ENCODE data around the gene INO80B.
A peak's percentile ranks its signal among the peaks of the same experiment; 100 is the strongest.

Gene INO80B

DNA sequence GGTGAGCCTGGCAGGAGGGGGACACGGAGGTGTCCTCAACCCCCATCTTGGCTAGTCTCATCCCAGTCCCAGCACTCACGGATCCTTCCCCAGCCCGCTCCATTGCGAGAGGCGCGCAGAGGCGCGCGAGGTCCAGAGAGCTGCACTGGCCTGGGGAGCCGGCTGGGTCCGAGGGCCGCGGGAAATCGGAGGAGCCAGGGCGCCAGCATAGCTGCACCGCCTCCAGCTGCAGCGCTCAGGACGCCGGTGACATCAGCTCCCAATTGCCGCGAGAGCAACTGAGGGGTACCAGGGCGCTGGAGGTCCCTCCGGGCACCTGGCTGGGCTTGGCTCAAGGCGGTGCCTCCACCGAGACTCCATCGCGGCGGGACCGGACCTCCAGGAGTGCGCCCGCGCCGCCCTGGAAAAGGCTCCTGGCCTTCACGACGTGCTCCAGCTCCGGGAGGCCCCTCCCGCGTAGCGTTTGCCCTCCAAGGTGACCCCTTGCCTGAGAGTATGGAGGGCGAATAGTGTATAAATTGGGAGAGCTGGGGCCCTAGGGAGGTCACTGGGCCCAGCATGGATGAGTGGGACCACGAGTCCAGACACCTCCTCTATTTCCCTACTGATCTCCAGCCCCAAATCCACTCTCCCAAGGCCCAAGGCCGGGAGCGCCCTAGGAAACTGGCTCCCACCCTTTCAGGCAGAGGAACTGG is 18.6 kb upstream of the INO80B start:
- TF ChIP-seq, protein P1, sequence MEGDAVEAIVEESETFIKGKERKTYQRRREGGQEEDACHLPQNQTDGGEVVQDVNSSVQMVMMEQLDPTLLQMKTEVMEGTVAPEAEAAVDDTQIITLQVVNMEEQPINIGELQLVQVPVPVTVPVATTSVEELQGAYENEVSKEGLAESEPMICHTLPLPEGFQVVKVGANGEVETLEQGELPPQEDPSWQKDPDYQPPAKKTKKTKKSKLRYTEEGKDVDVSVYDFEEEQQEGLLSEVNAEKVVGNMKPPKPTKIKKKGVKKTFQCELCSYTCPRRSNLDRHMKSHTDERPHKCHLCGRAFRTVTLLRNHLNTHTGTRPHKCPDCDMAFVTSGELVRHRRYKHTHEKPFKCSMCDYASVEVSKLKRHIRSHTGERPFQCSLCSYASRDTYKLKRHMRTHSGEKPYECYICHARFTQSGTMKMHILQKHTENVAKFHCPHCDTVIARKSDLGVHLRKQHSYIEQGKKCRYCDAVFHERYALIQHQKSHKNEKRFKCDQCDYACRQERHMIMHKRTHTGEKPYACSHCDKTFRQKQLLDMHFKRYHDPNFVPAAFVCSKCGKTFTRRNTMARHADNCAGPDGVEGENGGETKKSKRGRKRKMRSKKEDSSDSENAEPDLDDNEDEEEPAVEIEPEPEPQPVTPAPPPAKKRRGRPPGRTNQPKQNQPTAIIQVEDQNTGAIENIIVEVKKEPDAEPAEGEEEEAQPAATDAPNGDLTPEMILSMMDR (IDR thresholded peaks at IDR 0.05; ENCODE audit: borderline replicate concordance, control extremely low read depth, extremely low read depth, insufficient read depth, missing control alignments), result no peak
- in situ Hi-C loops (cut with MboI; ENCODE audit: low sequenced_read_pairs, unreplicated experiment), result no loop called here
- no peak for DNase-seq (ENCODE audit: low spot score)

DNA sequence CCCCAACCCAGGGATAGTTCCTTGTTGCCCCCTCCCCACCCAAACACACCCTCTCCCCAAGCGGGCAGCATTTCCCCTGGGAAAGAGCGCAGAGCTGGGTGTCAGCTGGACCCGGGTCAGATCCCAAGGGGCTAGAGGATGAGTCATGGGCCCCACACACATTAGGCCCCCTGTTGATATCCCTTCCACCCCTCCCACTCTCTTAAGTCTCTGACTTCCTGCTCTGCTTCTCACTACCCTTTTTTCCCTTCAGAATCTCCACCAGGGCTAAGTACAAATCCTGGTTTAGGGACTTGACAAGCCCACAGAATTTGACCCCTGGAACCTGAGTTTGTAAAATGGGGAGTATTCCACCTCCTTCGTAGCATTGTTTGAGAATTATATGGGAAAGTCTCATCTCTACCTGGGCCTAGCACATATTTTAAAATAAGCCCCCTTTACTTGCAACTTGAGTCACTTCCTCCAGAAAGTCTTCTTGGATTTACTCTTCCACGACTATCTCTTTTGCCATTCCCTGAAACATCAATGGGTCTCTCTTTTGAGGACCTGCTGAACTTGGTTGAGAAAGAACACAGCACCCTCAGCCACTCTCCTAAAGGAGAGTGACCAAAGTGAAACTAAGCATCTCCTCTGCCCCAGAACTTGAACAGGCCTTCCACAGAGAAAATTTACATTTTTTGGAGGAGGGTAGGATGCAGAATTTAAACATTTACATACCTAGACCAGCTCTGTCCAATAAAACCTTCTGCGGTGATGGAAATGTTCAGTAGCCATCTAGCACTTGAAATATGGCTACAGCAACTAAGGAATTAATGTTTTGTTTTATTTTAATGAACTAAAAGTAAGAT is 17.8 kb upstream of the INO80B start:
- TF ChIP-seq, protein P1 (IDR thresholded peaks at IDR 0.05; ENCODE audit: borderline replicate concordance, control extremely low read depth, extremely low read depth, insufficient read depth, missing control alignments), result no peak
- DNase-seq (ENCODE audit: low spot score), result peak; percentile 57
- in situ Hi-C loops (cut with MboI; ENCODE audit: low sequenced_read_pairs, unreplicated experiment), result no loop called here

DNA sequence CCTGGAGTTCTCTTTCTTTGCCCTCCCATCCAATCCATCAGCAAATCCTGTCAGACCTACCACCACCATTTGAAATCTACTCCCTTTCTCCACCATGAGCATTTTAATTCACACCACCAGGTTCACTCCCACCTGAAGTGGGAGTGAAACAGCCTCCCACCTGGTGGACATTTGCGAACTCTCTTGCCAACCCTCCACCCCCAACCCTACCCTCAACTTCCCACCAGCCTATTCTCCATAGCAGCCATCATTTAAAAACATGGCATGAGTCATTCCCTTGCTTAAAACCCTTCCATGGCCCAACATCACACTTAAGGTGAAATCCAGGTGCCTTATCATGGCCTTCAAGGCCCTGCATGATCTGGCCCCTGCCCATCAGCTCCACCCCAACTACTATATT is 16.6 kb upstream of the INO80B start:
- TF ChIP-seq, protein P1 (IDR thresholded peaks at IDR 0.05; ENCODE audit: borderline replicate concordance, control extremely low read depth, extremely low read depth, insufficient read depth, missing control alignments), result no peak
- in situ Hi-C loops (cut with MboI; ENCODE audit: low sequenced_read_pairs, unreplicated experiment), result no loop called here
- no peak for DNase-seq (ENCODE audit: low spot score)

DNA sequence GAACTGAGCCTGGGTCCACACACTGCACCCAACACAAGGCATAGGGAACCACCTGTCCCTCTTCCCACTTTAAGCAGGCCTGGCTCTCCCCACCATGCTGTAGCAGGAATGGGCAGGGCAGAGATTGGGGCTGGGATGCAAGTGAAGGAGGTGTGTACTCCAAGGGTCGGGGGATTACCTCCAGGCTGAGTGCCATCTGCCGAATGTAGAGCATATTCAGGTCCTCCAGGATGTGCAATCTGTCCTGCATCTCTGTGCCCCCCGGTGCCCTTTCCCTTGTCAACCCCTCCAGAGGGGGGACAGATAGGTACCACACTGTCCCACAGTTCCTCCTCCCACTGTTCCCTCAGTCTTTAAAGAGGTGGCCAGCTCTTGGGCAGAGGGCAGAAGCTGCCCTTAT is 15.5 kb upstream of the INO80B start:
- no peak for DNase-seq (ENCODE audit: low spot score)
- TF ChIP-seq, protein P1 (IDR thresholded peaks at IDR 0.05; ENCODE audit: borderline replicate concordance, control extremely low read depth, extremely low read depth, insufficient read depth, missing control alignments), result no peak
- in situ Hi-C loops (cut with MboI; ENCODE audit: low sequenced_read_pairs, unreplicated experiment), result no loop called here

DNA sequence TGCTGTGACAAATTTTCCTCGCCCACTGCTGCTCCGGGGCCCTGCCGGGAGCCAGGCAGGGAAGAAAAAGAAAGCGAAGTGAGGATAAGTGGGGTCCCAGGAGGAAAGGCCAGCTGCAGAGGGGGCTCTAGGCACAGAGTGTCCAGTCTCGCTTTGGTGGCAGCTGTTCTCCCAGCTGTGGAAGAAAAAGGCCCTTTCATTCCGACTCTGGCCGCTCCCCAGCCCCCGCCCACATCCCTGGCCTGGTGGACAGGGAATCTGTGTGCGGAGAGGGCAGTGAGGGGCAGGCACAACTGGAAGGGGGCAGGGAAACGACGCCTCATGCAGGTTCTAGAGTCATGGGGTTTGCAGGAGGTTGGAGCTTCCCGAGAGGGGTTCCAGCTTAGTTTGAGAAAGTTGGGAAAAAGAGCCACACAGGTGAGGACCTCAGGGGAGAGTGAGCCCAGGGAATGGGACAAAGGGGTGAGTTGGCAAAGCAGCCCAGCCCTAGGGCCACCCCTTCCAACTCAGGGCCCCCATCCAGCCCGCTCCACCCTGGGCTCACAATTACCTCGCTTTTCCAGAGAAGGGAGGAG is 15.0 kb upstream of the INO80B start:
- in situ Hi-C loops (cut with MboI; ENCODE audit: low sequenced_read_pairs, unreplicated experiment), result no loop called here
- no peak for DNase-seq (ENCODE audit: low spot score)
- TF ChIP-seq, protein P1 (IDR thresholded peaks at IDR 0.05; ENCODE audit: borderline replicate concordance, control extremely low read depth, extremely low read depth, insufficient read depth, missing control alignments), result no peak

DNA sequence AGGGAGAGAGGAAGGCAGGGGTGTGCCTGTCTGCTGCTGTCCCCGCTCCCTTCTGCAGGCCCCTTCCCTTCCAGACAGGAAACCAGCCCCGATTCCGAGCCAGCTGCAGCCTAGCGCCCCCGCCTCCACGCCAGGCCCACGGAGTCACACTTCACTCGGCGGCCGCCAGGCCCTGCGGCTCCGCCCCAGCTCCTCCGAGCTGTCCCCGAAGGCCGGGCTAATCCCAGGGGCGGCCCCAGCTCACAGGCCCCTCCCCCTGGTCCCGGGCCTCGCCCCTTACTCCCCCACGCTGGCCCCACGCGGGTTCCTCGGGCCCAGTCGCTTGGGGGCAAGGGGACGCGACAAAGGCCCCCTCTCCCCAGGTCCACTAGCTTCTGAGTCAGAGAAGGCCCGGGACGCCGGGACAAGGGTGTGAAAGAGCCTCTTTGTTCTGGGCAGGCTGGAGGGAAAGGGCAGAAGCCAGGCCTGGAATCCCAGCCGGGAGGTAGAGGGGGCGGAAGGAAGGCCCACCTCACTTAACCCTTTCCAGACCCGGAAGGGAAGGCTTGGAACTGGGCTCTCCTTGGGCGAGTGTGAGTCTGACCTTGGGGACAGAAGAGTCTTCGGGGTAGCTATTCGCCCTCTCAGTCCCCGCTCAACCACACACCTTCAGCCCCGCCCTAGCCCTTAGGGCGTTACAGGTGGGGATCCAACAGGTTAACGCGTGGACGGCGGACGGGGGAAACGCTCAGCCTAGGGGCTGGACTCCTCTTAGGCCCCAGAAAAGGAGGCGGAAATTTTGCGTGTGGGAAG is 14.3 kb upstream of the INO80B start:
- TF ChIP-seq, protein P1 (IDR thresholded peaks at IDR 0.05; ENCODE audit: borderline replicate concordance, control extremely low read depth, extremely low read depth, insufficient read depth, missing control alignments), result peak; percentile 11
- in situ Hi-C loops (cut with MboI; ENCODE audit: low sequenced_read_pairs, unreplicated experiment), result no loop called here
- peak; percentile 97 for DNase-seq (ENCODE audit: low spot score)
